ENCODE measurements around the gene TMED7. TPM values are rescaled to one million over a fixed set of nuclear protein-coding genes. Genes with fewer than 3 reads are reported as not detected.

TMED7 gene
- total and polyA plus RNA-seq, 2 of the 4 experiments (the other 2 are of a cell fraction), result 75.6 to 86.7 TPM

DNA sequence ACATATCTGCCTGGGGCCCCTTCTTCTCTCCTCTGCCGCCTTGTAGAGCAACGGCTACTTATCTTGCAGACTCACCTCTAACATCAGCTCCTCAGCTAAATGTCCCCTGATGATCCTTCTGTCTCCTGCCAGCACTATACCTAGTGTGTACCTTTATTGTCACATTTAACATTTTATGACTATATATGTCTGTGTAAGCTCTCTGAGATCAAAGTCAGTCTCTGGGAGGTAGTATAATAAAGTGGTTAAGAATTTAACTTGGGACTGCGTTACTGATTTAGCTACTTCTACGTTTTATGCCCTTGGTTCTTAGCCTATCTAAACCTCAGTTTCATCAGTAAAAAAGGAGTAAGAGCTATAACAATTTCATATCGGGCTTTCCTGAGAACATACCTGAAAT, 2.2 kb downstream of the TMED7 start:
- Histone ChIP-seq H4K91ac (ENCODE audit: insufficient read depth, low read depth, low read length) (no peak overlapping the region), H3K4me1 (ENCODE audit: control insufficient read depth, insufficient read depth, low read length) (peaks cover 5% of the 10 kb centered on the region), H3K9me3 (ENCODE audit: control insufficient read depth, insufficient read depth, low read length) (no peaks in the 10 kb centered on the region), H3K79me1 (ENCODE audit: low read depth in 1 of 2, low read length in 2 of 2) (peaks cover 0 to 36% of the 10 kb centered on the region in 2 experiments; a peak in 3 of 4 replicates), H3K9ac (ENCODE audit: low read depth, low read length) (peak overlapping the region; percentile 95; the same call in 1 of the 2 replicates), H3K27me3 (ENCODE audit: control insufficient read depth, insufficient read depth, low read length) (no peaks in the 10 kb centered on the region), H2AFZ (replicated peaks; ENCODE audit: low read length, poor library complexity) (no peak overlapping the region), H4K5ac (ENCODE audit: low read depth, low read length) (no peak overlapping the region), H2AK5ac (ENCODE audit: low read depth, low read length) (no peak overlapping the region), H2BK20ac (ENCODE audit: low read depth, low read length) (no peak overlapping the region), H2AK9ac (replicated peaks; ENCODE audit: low read depth, low read length, poor library complexity) (no peak overlapping the region), H2BK120ac (ENCODE audit: low read depth, low read length) (no peak overlapping the region), H3K36me3 (ENCODE audit: control insufficient read depth, insufficient read depth, low read length) (peaks cover 8% of the 10 kb centered on the region), H4K20me1 (ENCODE audit: insufficient read depth, low read length) (peaks cover 35% of the 10 kb centered on the region), H3K23ac (ENCODE audit: low read depth, low read length) (0 out of 2 replicates have a peak overlapping the region, but pooled peaks have one; percentile 45), H3K4ac (ENCODE audit: low read depth, low read length) (no peak overlapping the region), H3K56ac (ENCODE audit: extremely low read depth, insufficient read depth, low read length) (no peak overlapping the region), H3K4me3 (ENCODE audit: insufficient read depth, low read depth, low read length) (peak overlapping the region; percentile 6; the same call in 1 of the 2 replicates), H2BK15ac (ENCODE audit: low read depth, low read length) (no peak overlapping the region), H3K27ac (ENCODE audit: insufficient read depth, low read length) (no peak overlapping the region), H4K8ac (ENCODE audit: low read depth in 2 of 2, low read length in 2 of 2) (no peak overlapping the region), H3K18ac (ENCODE audit: low read depth, low read length) (no peak overlapping the region), H2BK5ac (ENCODE audit: low read depth, low read length, poor library complexity, severe bottlenecking) (no peak overlapping the region), H3K9me1 (ENCODE audit: insufficient read depth, low read length) (peaks cover 6% of the 10 kb centered on the region), H3K14ac (replicated peaks; ENCODE audit: low read depth, low read length) (no peak overlapping the region), H3K4me2 (ENCODE audit: low read depth, low read length) (peak overlapping the region; percentile 99)
- TF ChIP-seq RCOR1 (IDR thresholded peaks at IDR 0.05; ENCODE audit: insufficient replicate concordance, low read length) (no peak), SMC3 (IDR thresholded peaks at IDR 0.05; ENCODE audit: low read depth, low read length) (no peak), BHLHE40 (IDR thresholded peaks at IDR 0.05; ENCODE audit: low read depth, low read length) (no peak), RAD21 (IDR thresholded peaks at IDR 0.05; ENCODE audit: low read length) (no peak), MAZ (IDR thresholded peaks at IDR 0.05; ENCODE audit: borderline replicate concordance, low read depth, low read length) (no peak), NFE2L2 (IDR thresholded peaks at IDR 0.05; ENCODE audit: low read depth, low read length) (no peak), CHD1 (IDR thresholded peaks at IDR 0.05; ENCODE audit: low read depth, low read length) (no peak)
- TF ChIP-seq, protein P1, sequence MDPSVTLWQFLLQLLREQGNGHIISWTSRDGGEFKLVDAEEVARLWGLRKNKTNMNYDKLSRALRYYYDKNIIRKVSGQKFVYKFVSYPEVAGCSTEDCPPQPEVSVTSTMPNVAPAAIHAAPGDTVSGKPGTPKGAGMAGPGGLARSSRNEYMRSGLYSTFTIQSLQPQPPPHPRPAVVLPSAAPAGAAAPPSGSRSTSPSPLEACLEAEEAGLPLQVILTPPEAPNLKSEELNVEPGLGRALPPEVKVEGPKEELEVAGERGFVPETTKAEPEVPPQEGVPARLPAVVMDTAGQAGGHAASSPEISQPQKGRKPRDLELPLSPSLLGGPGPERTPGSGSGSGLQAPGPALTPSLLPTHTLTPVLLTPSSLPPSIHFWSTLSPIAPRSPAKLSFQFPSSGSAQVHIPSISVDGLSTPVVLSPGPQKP (IDR thresholded peaks at IDR 0.05; ENCODE audit: borderline replicate concordance, low read depth, low read length), result no peak
- ChIA-PET CTCF (interaction anchor here (0.7 to 1.7 kb wide), 3 partner anchors 9 to 24 kb away, joined by 3 to 5 read pairs (median 4); no protein-coding TSS in a partner anchor), POLR2A (ENCODE audit: unreplicated experiment) (no interaction called here)
- dilution Hi-C loops (cut with HindIII; ENCODE audit: low sequenced_read_pairs, unreplicated experiment) (no loop called here), in situ Hi-C loops (cut with MboI; ENCODE audit: low sequenced_read_pairs) (loop anchor here (25.0 kb wide), 1 partner anchor 1386 kb away; no protein-coding TSS in a partner anchor), intact Hi-C loops (cut with micrococcal nuclease) (no loop called here)
- WGBS, 2 experiments (ENCODE audit: extremely low coverage in 2 of 2, insufficient read length in 1 of 2), result no CpG with 5 or more reads among the region's 5 CpGs
- no TSS peak for BruUV-seq (replicated peaks)
- no peak for DNase-seq
- no peak for ATAC-seq (ENCODE audit: low read depth)
